Measurements from ENCODE around the gene ELP4. TPM values are rescaled to one million over a fixed set of nuclear protein-coding genes. Genes with fewer than 3 reads are reported as not detected.
"Not testable (repeated sequence)": the region's sequence is repeated elsewhere in the genome, so short reads cannot be mapped to it uniquely, and the experiment has no call there.

The ELP4 gene
- total RNA-seq, 1 donor from 2014 or later, result 19.5 TPM

- H3K9me3 Mint-ChIP-seq, result no peaks in the 10 kb centered on the region
- peaks cover 2% of the 10 kb centered on the region for H3K4me1 Mint-ChIP-seq
- no peak overlapping the region for H3K4me3 Mint-ChIP-seq
- TF ChIP-seq CTCF (IDR thresholded peaks at IDR 0.05; ENCODE audit: unreplicated experiment), result no peak
- no peak for DNase-seq (ENCODE audit: low spot score in 2 of 2, unreplicated experiment in 2 of 2)
- H3K36me3 Mint-ChIP-seq, result no peaks in the 10 kb centered on the region
- H3K27me3 Mint-ChIP-seq (ENCODE audit: low read depth), result no peaks in the 10 kb centered on the region
- H3K27ac Mint-ChIP-seq, result no peak overlapping the region
Measured at GRCh38 chr11:31656051-31656450, 146.5 kb downstream of the ELP4 start.

- DNase-seq (ENCODE audit: low spot score in 2 of 2, unreplicated experiment in 2 of 2), result no peak
- Mint-ChIP-seq H3K4me1 (peaks cover 2% of the 10 kb centered on the region), H3K4me3 (no peak overlapping the region), H3K27ac (no peak overlapping the region), H3K27me3 (ENCODE audit: low read depth) (no peaks in the 10 kb centered on the region), H3K36me3 (no peaks in the 10 kb centered on the region), H3K9me3 (no peaks in the 10 kb centered on the region)
- TF ChIP-seq CTCF (IDR thresholded peaks at IDR 0.05; ENCODE audit: unreplicated experiment), result no peak
Measured at GRCh38 chr11:31657091-31657490, 147.5 kb downstream of the ELP4 start.

- H3K9me3 Mint-ChIP-seq, result no peaks in the 10 kb centered on the region
- H3K4me3 Mint-ChIP-seq, result no peak overlapping the region
- no peak overlapping the region for H3K27ac Mint-ChIP-seq
- no peaks in the 10 kb centered on the region for H3K4me1 Mint-ChIP-seq
- no peak for TF ChIP-seq CTCF (IDR thresholded peaks at IDR 0.05; ENCODE audit: unreplicated experiment)
- H3K36me3 Mint-ChIP-seq, result no peaks in the 10 kb centered on the region
- no peak for DNase-seq (ENCODE audit: low spot score in 2 of 2, unreplicated experiment in 2 of 2)
- no peaks in the 10 kb centered on the region for H3K27me3 Mint-ChIP-seq (ENCODE audit: low read depth)
Measured at GRCh38 chr11:31664129-31664528, 154.6 kb downstream of the ELP4 start.

GRCh38 chr11:31664954-31665353 is 155.4 kb downstream of the ELP4 start:
- Mint-ChIP-seq H3K27ac (no peak overlapping the region), H3K4me3 (no peak overlapping the region)
- no peak for TF ChIP-seq CTCF (IDR thresholded peaks at IDR 0.05; ENCODE audit: unreplicated experiment)

GRCh38 chr11:31671681-31672080 is 162.1 kb downstream of the ELP4 start:
- Mint-ChIP-seq H3K4me1 (peaks cover 10% of the 10 kb centered on the region), H3K27me3 (ENCODE audit: low read depth) (no peaks in the 10 kb centered on the region), H3K9me3 (no peaks in the 10 kb centered on the region), H3K27ac (no peak overlapping the region), H3K36me3 (peaks cover 1% of the 10 kb centered on the region), H3K4me3 (no peak overlapping the region)
- no peak for DNase-seq (ENCODE audit: low spot score in 2 of 2, unreplicated experiment in 2 of 2)
- TF ChIP-seq CTCF (IDR thresholded peaks at IDR 0.05; ENCODE audit: unreplicated experiment), result no peak

More at GRCh38 chr11:31664954-31665353, 155.4 kb downstream of the ELP4 start:
- H3K36me3 Mint-ChIP-seq, result peaks cover 1% of the 10 kb centered on the region
- H3K9me3 Mint-ChIP-seq, result no peaks in the 10 kb centered on the region
- no peak for DNase-seq (ENCODE audit: low spot score in 2 of 2, unreplicated experiment in 2 of 2)
- H3K4me1 Mint-ChIP-seq, result no peaks in the 10 kb centered on the region
- H3K27me3 Mint-ChIP-seq (ENCODE audit: low read depth), result no peaks in the 10 kb centered on the region

- H3K4me3 Mint-ChIP-seq; H3K9me3 Mint-ChIP-seq; H3K36me3 Mint-ChIP-seq; H3K27me3 Mint-ChIP-seq (ENCODE audit: low read depth); DNase-seq (ENCODE audit: low spot score in 2 of 2, unreplicated experiment in 2 of 2); H3K27ac Mint-ChIP-seq: not testable (repeated sequence)
- H3K4me1 Mint-ChIP-seq, result peaks cover 10% of the 10 kb centered on the region
Measured at GRCh38 chr11:31673108-31673507, 163.5 kb downstream of the ELP4 start.
